Mammary epithelial cell (primary cell): Measurements from ENCODE around the gene OTUB2.

Source experiments
- EZH2 ChIP-seq: IDR thresholded peaks from 2 replicates; pipeline ENCODE4 v1.6.1; 2012; ENCODE audit warnings: low read length, inconsistent platforms, borderline replicate concordance
- TF ChIP-seq, protein P1 (sequence below), 2 donors: IDR thresholded peaks in 1 of 2; conservative IDR thresholded peaks in 1 of 2; 2 replicates each; pipeline ENCODE4 v1.5.1; 2011 to 2012; ENCODE audit warnings: inconsistent platforms in 2 of 2, low read length in 2 of 2, mild to moderate bottlenecking in 2 of 2, control low read depth in 1 of 2, low read depth in 1 of 2; ENCODE audit not compliant: insufficient read depth in 1 of 2; ENCODE audit errors: extremely low read depth in 1 of 2

DNA sequence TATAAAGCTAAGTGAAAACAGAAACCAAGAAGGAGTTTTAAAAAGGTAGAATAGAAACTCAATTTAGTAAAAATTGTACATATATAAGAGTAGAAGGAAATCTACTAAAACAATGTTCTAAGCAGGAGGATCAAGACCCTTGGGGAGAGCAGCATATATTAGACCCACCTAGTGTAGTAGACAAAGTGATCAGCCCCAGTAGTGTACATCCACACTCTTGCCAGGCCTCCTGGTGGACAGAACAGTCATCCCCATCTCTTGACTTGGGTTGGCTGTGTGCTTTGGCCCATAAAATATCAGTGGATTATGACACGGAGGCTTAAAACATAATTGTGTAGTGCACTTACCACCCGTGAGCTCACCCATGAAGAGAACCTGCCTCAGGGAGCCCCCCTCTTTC is 10.9 kb upstream of the OTUB2 start:
- TF ChIP-seq, protein P1, sequence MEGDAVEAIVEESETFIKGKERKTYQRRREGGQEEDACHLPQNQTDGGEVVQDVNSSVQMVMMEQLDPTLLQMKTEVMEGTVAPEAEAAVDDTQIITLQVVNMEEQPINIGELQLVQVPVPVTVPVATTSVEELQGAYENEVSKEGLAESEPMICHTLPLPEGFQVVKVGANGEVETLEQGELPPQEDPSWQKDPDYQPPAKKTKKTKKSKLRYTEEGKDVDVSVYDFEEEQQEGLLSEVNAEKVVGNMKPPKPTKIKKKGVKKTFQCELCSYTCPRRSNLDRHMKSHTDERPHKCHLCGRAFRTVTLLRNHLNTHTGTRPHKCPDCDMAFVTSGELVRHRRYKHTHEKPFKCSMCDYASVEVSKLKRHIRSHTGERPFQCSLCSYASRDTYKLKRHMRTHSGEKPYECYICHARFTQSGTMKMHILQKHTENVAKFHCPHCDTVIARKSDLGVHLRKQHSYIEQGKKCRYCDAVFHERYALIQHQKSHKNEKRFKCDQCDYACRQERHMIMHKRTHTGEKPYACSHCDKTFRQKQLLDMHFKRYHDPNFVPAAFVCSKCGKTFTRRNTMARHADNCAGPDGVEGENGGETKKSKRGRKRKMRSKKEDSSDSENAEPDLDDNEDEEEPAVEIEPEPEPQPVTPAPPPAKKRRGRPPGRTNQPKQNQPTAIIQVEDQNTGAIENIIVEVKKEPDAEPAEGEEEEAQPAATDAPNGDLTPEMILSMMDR (conservative IDR thresholded peaks at IDR 0.05 in 1 of 2, IDR thresholded peaks at IDR 0.05 in 1 of 2; ENCODE audit: extremely low read depth in 1 of 2, insufficient read depth in 1 of 2, low read depth in 1 of 2, low read length in 2 of 2) = no peak
- TF ChIP-seq EZH2 = no peak
